Right atrium auricular region (tissue), 2 donors: Measurements from ENCODE around the gene MRPL50. TPM values are rescaled to one million over a fixed set of nuclear protein-coding genes. Genes with fewer than 3 reads are reported as not detected.

Source experiments
- DNase-seq: peaks from one replicate; pipeline ENCODE4 v3.0.0-alpha.2; 2019; ENCODE audit warnings: low spot score
- H3K27ac ChIP-seq, 2 donors: fragments of 200-600 bp; sonication (generic); 1 replicate in 1 of 2; 2 replicates in 1 of 2; pipeline ENCODE4 v1.5.1; 2016 to 2019
- H3K27me3 ChIP-seq, 2 donors: fragments of 200-600 bp; sonication (generic); one replicate each; pipeline versions ENCODE4 v1.5.1 to v1.6.0; 2017 to 2019
- H3K36me3 ChIP-seq: fragments of 200-600 bp; sonication (generic); one replicate; pipeline ENCODE4 v1.5.1; 2016
- H3K4me1 ChIP-seq, 2 donors: fragments of 200-600 bp; sonication (generic); one replicate each; pipeline versions ENCODE4 v1.5.1 to v1.6.0; 2017 to 2019
- H3K4me3 ChIP-seq, 2 donors: fragments of 200-600 bp; sonication (generic); 1 replicate in 1 of 2; 2 replicates in 1 of 2; pipeline ENCODE4 v1.5.1; 2017 to 2019; ENCODE audit warnings: mild to moderate bottlenecking in 1 of 2, moderate library complexity in 1 of 2
- H3K9me3 ChIP-seq, 2 donors: fragments of 200-600 bp; sonication (generic); one replicate each; pipeline ENCODE4 v1.5.1; 2019
- CTCF ChIP-seq, 2 donors: fragments of 200-600 bp; sonication (generic); IDR thresholded peaks; one replicate each; pipeline ENCODE4 v1.5.1; 2019; ENCODE audit warnings: antibody characterized with exemption in 2 of 2
- total RNA-seq, 2 donors: library from RNA; depleted of rRNA; stranded (reverse); fragments of >200 nt; gene quantifications; one replicate each; pipeline ENCODE4 v1.1.0, GENCODE V29; 2016

Gene MRPL50
- total RNA-seq, 2 donors from 2014 or later = 12.5 to 14.8 TPM

- no peak for DNase-seq
- Histone ChIP-seq H3K27ac (no peak overlapping the region), H3K27me3 (no peaks in the 10 kb centered on the region), H3K9me3 (no peaks in the 10 kb centered on the region), H3K4me3 (no peak overlapping the region), H3K4me1 (no peaks in the 10 kb centered on the region), H3K36me3 (no peaks in the 10 kb centered on the region)
- no peak for TF ChIP-seq CTCF (IDR thresholded peaks at IDR 0.05)
Measured at GRCh38 chr9:101427358-101427757, 28.9 kb upstream of the MRPL50 start.

GRCh38 chr9:101421653-101422065 lies 23.2 kb upstream of the MRPL50 start:
- no peaks in the 10 kb centered on the region for H3K4me1 ChIP-seq
- H3K27ac ChIP-seq = no peak overlapping the region
- H3K27me3 ChIP-seq = no peaks in the 10 kb centered on the region
- no peak for DNase-seq
- H3K36me3 ChIP-seq = no peaks in the 10 kb centered on the region
- no peak for TF ChIP-seq CTCF (IDR thresholded peaks at IDR 0.05)
- no peak overlapping the region for H3K4me3 ChIP-seq
- no peaks in the 10 kb centered on the region for H3K9me3 ChIP-seq

GRCh38 chr9:101419863-101420262 lies 21.4 kb upstream of the MRPL50 start:
- H3K9me3 ChIP-seq = peaks cover 0 to 13% of the 10 kb centered on the region in 2 donors
- no peak overlapping the region for H3K4me3 ChIP-seq
- TF ChIP-seq CTCF (IDR thresholded peaks at IDR 0.05) = no peak
- no peaks in the 10 kb centered on the region for H3K4me1 ChIP-seq
- H3K36me3 ChIP-seq = no peaks in the 10 kb centered on the region
- no peak for DNase-seq
- H3K27ac ChIP-seq = no peak overlapping the region
- no peaks in the 10 kb centered on the region for H3K27me3 ChIP-seq

- no peak for DNase-seq
- no peaks in the 10 kb centered on the region for H3K36me3 ChIP-seq
- peaks cover 0 to 24% of the 10 kb centered on the region in 2 donors for H3K9me3 ChIP-seq
- H3K4me1 ChIP-seq = no peaks in the 10 kb centered on the region
- no peak overlapping the region for H3K4me3 ChIP-seq
- no peak overlapping the region for H3K27ac ChIP-seq
- no peak for TF ChIP-seq CTCF (IDR thresholded peaks at IDR 0.05)
- no peaks in the 10 kb centered on the region for H3K27me3 ChIP-seq
Measured at GRCh38 chr9:101418518-101419430, 20.4 kb upstream of the MRPL50 start.

- no peaks in the 10 kb centered on the region for H3K4me1 ChIP-seq
- H3K27ac ChIP-seq = no peak overlapping the region
- peaks cover 0 to 32% of the 10 kb centered on the region in 2 donors for H3K9me3 ChIP-seq
- H3K4me3 ChIP-seq = no peak overlapping the region
- H3K36me3 ChIP-seq = no peaks in the 10 kb centered on the region
- no peak for TF ChIP-seq CTCF (IDR thresholded peaks at IDR 0.05)
- no peak for DNase-seq
- H3K27me3 ChIP-seq = no peaks in the 10 kb centered on the region
Measured at GRCh38 chr9:101417977-101418376, 19.6 kb upstream of the MRPL50 start.
